ENCODE results near the gene LMF1. TPM values are rescaled to one million over a fixed set of nuclear protein-coding genes. Genes with fewer than 3 reads are reported as not detected.

The LMF1 gene
- total and polyA plus RNA-seq, 2 donors from 2014 or later, result 15.4 to 28.6 TPM

DNA sequence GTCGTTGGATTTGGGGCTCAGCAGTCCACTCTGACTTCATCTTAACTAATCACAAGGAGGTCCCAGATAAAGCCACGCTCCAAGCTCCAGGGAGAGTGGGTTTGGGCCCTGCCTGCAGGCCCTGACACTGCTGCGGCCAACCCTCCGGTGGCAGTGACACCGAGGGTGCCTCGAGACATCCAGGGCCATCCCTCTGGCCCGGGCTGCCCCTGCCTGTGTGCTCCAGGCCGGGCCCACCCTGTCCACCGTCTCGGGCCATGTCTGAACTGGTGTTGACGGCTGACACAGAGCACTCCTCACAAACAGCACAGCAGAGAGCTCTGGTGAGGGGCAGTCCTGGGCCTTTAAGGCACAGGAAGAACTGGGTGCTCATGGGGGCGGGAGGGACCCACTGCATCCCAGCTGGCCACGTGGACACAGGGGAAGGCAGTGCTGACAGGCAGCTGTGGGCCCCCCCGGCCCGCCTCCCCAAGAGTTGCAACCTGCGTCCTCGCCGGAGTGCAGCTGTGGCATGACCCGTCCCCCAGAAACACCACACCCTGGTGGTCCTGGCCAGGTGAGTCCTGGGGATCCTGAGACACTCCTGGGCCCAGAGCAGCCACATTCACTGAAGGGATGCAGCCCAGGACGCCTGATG lies 80.0 kb downstream of the LMF1 start:
- Histone ChIP-seq H3K36me3 (ENCODE audit: control insufficient read depth in 2 of 3, insufficient read depth in 3 of 3, low read length in 3 of 3) (no peaks in the 10 kb centered on the region), H3K4me1 (ENCODE audit: control insufficient read depth in 2 of 3, insufficient read depth in 2 of 3, low read depth in 1 of 3, low read length in 3 of 3) (no peaks in the 10 kb centered on the region), H3K9ac (ENCODE audit: low read length in 3 of 3) (no peak overlapping the region), H3K4me3 (ENCODE audit: low read length in 3 of 3) (no peak overlapping the region), H3K27me3 (ENCODE audit: control insufficient read depth, insufficient read depth, low read length) (no peaks in the 10 kb centered on the region), H3K9me3 (ENCODE audit: control insufficient read depth in 2 of 3, insufficient read depth in 1 of 3, low read length in 3 of 3) (no peaks in the 10 kb centered on the region), H3K27ac (ENCODE audit: low read depth in 2 of 2, low read length in 2 of 2) (no peak overlapping the region)
- intact Hi-C loops (cut with DNase I), result no loop called here
- DNase-seq, result no peak
- no peak for FAIRE-seq
- TF ChIP-seq, protein P1, sequence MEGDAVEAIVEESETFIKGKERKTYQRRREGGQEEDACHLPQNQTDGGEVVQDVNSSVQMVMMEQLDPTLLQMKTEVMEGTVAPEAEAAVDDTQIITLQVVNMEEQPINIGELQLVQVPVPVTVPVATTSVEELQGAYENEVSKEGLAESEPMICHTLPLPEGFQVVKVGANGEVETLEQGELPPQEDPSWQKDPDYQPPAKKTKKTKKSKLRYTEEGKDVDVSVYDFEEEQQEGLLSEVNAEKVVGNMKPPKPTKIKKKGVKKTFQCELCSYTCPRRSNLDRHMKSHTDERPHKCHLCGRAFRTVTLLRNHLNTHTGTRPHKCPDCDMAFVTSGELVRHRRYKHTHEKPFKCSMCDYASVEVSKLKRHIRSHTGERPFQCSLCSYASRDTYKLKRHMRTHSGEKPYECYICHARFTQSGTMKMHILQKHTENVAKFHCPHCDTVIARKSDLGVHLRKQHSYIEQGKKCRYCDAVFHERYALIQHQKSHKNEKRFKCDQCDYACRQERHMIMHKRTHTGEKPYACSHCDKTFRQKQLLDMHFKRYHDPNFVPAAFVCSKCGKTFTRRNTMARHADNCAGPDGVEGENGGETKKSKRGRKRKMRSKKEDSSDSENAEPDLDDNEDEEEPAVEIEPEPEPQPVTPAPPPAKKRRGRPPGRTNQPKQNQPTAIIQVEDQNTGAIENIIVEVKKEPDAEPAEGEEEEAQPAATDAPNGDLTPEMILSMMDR (IDR thresholded peaks at IDR 0.05; ENCODE audit: borderline replicate concordance, extremely low read depth, insufficient read depth), result no peak

DNA sequence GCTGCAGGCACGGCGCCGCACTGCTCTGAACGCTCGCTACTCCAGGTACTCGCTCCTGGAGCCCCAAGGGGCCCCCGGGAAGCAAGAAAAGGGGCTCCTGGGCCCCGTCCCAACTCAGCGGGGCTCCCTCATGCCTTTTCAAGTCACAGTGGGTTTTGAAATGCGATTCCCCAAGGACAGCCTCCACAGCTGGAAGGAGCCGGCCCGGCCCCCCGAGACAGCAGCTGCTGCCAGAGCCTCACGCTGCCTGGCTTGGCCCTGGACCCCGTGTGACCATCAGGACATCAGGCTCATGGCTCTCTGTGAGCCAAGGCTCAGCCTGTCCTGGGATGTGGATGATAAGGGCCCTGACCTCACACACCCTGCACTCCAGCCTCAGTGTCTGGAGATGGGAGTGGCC lies 80.6 kb downstream of the LMF1 start:
- DNase-seq, result peak in 1 of 5 donors; percentile 57
- intact Hi-C loops (cut with DNase I), result no loop called here
- Histone ChIP-seq H3K4me3 (ENCODE audit: low read length in 3 of 3) (no peak overlapping the region), H3K9me3 (ENCODE audit: control insufficient read depth in 2 of 3, insufficient read depth in 1 of 3, low read length in 3 of 3) (peaks cover 0 to 4% (median 0%) of the 10 kb centered on the region in 3 donors), H3K27ac (ENCODE audit: low read depth in 2 of 2, low read length in 2 of 2) (no peak overlapping the region), H3K4me1 (ENCODE audit: control insufficient read depth in 2 of 3, insufficient read depth in 2 of 3, low read depth in 1 of 3, low read length in 3 of 3) (no peaks in the 10 kb centered on the region), H3K36me3 (ENCODE audit: control insufficient read depth in 2 of 3, insufficient read depth in 3 of 3, low read length in 3 of 3) (no peaks in the 10 kb centered on the region), H3K9ac (ENCODE audit: low read length in 3 of 3) (no peak overlapping the region), H3K27me3 (ENCODE audit: control insufficient read depth, insufficient read depth, low read length) (no peaks in the 10 kb centered on the region)
- TF ChIP-seq, protein P1 (IDR thresholded peaks at IDR 0.05; ENCODE audit: borderline replicate concordance, extremely low read depth, insufficient read depth), result no peak
- no peak for FAIRE-seq

DNA sequence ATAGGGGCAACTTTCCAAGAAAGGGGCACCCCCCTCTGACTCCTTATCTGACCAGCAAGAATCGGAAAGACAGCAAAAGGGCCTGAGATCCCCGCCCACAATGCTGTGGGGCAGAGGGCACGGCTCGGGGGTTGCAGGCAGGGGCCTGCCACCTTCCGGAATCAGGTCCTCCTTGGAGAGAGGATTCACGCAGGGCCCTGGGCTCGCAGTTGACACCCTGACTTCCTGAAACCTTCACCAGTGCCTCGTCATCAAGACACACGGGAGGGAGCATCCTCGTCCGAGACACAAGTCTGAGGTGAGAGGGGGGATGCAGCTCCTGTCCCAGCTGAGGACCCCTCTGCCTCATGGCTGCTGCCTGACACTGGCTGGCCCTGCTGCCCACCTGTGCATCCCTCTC lies 81.2 kb downstream of the LMF1 start:
- intact Hi-C loops (cut with DNase I), result no loop called here
- peaks cover 0 to 4% (median 0%) of the 10 kb centered on the region in 3 donors for H3K36me3 ChIP-seq (ENCODE audit: control insufficient read depth in 2 of 3, insufficient read depth in 3 of 3, low read length in 3 of 3)
- H3K27ac ChIP-seq (ENCODE audit: low read depth in 2 of 2, low read length in 2 of 2), result no peak overlapping the region
- no peaks in the 10 kb centered on the region for H3K27me3 ChIP-seq (ENCODE audit: control insufficient read depth, insufficient read depth, low read length)
- H3K4me1 ChIP-seq (ENCODE audit: control insufficient read depth in 2 of 3, insufficient read depth in 2 of 3, low read depth in 1 of 3, low read length in 3 of 3), result no peaks in the 10 kb centered on the region
- TF ChIP-seq, protein P1 (IDR thresholded peaks at IDR 0.05; ENCODE audit: borderline replicate concordance, extremely low read depth, insufficient read depth), result no peak
- H3K4me3 ChIP-seq (ENCODE audit: low read length in 3 of 3), result no peak overlapping the region
- no peak overlapping the region for H3K9ac ChIP-seq (ENCODE audit: low read length in 3 of 3)
- DNase-seq (peak in 1 of 5 donors; percentile 49), FAIRE-seq (no peak)
- peaks cover 0 to 10% (median 0%) of the 10 kb centered on the region in 3 donors for H3K9me3 ChIP-seq (ENCODE audit: control insufficient read depth in 2 of 3, insufficient read depth in 1 of 3, low read length in 3 of 3)

Measured in kidney (tissue), 14 donors.